ENCODE results near the gene LMAN1L.

DNA sequence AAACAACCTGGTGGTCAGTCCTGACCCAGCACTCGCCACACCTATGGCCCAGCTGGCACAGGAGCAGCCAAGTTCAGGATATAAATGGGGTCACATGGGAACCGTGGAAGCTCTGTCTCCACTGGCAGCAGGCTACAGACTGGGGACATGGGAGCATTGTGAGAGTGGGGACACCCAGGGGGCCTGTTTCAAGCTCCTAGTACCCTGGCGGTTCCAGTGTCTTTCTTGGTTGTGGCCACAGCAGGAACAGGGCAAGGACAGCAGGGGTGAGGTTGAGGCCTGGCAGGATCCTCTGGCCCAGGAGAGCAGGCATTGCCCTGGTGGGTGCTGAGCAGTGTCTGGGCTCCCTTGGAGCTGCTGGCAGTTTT lies 28.8 kb upstream of the LMAN1L start:
- TF ChIP-seq, protein P1, sequence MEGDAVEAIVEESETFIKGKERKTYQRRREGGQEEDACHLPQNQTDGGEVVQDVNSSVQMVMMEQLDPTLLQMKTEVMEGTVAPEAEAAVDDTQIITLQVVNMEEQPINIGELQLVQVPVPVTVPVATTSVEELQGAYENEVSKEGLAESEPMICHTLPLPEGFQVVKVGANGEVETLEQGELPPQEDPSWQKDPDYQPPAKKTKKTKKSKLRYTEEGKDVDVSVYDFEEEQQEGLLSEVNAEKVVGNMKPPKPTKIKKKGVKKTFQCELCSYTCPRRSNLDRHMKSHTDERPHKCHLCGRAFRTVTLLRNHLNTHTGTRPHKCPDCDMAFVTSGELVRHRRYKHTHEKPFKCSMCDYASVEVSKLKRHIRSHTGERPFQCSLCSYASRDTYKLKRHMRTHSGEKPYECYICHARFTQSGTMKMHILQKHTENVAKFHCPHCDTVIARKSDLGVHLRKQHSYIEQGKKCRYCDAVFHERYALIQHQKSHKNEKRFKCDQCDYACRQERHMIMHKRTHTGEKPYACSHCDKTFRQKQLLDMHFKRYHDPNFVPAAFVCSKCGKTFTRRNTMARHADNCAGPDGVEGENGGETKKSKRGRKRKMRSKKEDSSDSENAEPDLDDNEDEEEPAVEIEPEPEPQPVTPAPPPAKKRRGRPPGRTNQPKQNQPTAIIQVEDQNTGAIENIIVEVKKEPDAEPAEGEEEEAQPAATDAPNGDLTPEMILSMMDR (IDR thresholded peaks at IDR 0.05; ENCODE audit: insufficient read depth, low read length, poor library complexity, severe bottlenecking) = no peak
- TF ChIP-seq EZH2phosphoT487 (conservative IDR thresholded peaks at IDR 0.05; ENCODE audit: low read length) = no peak

All from SU-DHL-6 (cell line).